ENCODE measurements around the gene PPP1R14C.

GRCh38 chr6:150202934-150203333 is 60.1 kb downstream of the PPP1R14C start:
- TF ChIP-seq CTCF (IDR thresholded peaks at IDR 0.05; ENCODE audit: poor library complexity, severe bottlenecking) (no peak), EZH2 (IDR thresholded peaks at IDR 0.05; ENCODE audit: borderline replicate concordance, insufficient read depth, low read length, poor library complexity, severe bottlenecking) (no peak), TAF1 (IDR thresholded peaks at IDR 0.05; ENCODE audit: low read depth) (no peak), RAD21 (conservative IDR thresholded peaks at IDR 0.05) (no peak), EP300 (conservative IDR thresholded peaks at IDR 0.05; ENCODE audit: poor library complexity, severe bottlenecking) (no peak), POLR2AphosphoS5 (IDR thresholded peaks at IDR 0.05) (no peak), SMC3 (conservative IDR thresholded peaks at IDR 0.05; ENCODE audit: poor library complexity) (no peak)
- TF ChIP-seq, protein P1, sequence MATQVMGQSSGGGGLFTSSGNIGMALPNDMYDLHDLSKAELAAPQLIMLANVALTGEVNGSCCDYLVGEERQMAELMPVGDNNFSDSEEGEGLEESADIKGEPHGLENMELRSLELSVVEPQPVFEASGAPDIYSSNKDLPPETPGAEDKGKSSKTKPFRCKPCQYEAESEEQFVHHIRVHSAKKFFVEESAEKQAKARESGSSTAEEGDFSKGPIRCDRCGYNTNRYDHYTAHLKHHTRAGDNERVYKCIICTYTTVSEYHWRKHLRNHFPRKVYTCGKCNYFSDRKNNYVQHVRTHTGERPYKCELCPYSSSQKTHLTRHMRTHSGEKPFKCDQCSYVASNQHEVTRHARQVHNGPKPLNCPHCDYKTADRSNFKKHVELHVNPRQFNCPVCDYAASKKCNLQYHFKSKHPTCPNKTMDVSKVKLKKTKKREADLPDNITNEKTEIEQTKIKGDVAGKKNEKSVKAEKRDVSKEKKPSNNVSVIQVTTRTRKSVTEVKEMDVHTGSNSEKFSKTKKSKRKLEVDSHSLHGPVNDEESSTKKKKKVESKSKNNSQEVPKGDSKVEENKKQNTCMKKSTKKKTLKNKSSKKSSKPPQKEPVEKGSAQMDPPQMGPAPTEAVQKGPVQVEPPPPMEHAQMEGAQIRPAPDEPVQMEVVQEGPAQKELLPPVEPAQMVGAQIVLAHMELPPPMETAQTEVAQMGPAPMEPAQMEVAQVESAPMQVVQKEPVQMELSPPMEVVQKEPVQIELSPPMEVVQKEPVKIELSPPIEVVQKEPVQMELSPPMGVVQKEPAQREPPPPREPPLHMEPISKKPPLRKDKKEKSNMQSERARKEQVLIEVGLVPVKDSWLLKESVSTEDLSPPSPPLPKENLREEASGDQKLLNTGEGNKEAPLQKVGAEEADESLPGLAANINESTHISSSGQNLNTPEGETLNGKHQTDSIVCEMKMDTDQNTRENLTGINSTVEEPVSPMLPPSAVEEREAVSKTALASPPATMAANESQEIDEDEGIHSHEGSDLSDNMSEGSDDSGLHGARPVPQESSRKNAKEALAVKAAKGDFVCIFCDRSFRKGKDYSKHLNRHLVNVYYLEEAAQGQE (IDR thresholded peaks at IDR 0.05; ENCODE audit: borderline replicate concordance), result no peak

Measured in neural cell (in vitro differentiated cells).